ENCODE data around the gene ZNF699. TPM values are rescaled to one million over a fixed set of nuclear protein-coding genes. Genes with fewer than 3 reads are reported as not detected.
"Not testable (repeated sequence)": the region's sequence is repeated elsewhere in the genome, so short reads cannot be mapped to it uniquely, and the experiment has no call there.

The ZNF699 gene
- total RNA-seq, 4 donors from 2014 or later = 12.7 to 21.5 (median 15.2) TPM

- WGBS, 2 donors (ENCODE audit: low coverage in 1 of 2) = 86 to 94% methylated on average over 1 to 2 of the region's 4 CpGs
- no peak overlapping the region for H3K27ac ChIP-seq
- TF ChIP-seq EP300 (IDR thresholded peaks at IDR 0.05) (no peak), POLR2AphosphoS5 (IDR thresholded peaks at IDR 0.05) (no peak), POLR2A (IDR thresholded peaks at IDR 0.05) (no peak)
- TF ChIP-seq, protein P1, sequence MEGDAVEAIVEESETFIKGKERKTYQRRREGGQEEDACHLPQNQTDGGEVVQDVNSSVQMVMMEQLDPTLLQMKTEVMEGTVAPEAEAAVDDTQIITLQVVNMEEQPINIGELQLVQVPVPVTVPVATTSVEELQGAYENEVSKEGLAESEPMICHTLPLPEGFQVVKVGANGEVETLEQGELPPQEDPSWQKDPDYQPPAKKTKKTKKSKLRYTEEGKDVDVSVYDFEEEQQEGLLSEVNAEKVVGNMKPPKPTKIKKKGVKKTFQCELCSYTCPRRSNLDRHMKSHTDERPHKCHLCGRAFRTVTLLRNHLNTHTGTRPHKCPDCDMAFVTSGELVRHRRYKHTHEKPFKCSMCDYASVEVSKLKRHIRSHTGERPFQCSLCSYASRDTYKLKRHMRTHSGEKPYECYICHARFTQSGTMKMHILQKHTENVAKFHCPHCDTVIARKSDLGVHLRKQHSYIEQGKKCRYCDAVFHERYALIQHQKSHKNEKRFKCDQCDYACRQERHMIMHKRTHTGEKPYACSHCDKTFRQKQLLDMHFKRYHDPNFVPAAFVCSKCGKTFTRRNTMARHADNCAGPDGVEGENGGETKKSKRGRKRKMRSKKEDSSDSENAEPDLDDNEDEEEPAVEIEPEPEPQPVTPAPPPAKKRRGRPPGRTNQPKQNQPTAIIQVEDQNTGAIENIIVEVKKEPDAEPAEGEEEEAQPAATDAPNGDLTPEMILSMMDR (IDR thresholded peaks at IDR 0.05) = no peak
- peaks cover 8 to 100% (median 19%) of the 10 kb centered on the region in 3 donors for H3K9me3 ChIP-seq
- H3K36me3 ChIP-seq = peaks cover 35 to 96% of the 10 kb centered on the region in 2 donors
- ATAC-seq = no peak
- H3K4me3 ChIP-seq = no peak overlapping the region
- no peaks in the 10 kb centered on the region for H3K4me1 ChIP-seq
- H3K27me3 ChIP-seq = no peaks in the 10 kb centered on the region
Measured at GRCh38 chr19:9295411-9295849, 14.2 kb downstream of the ZNF699 start.

DNA sequence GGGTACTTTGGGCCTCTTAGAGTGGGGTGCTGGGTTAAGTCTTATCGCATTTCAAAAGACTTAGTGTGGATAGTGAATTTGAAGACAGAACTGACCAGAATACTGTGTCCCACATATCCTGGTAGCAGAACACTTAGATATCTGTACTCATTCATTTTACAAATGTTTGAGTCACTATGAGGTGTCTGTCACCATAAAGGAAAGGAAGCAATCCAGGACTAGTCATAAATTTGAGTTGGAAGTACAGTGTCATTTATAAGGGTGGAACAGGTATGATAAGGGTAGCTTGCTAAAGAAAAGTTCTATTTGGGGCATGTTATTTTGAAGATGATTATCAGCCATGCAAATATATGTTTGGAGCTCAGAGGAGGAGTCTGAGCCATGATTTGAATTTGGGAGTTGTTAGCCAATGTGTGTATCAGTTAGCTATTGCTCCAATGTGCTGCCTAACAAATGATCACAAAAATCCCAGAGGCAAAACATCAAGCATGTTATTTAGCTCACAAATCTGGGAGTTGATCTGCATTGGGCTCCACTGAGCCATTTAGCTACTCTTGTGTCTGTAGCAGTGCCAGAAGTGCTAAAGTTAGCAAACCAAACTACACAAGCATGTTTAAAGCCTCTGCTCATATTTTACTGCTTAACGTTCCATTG lies 20.3 kb downstream of the ZNF699 start:
- no peak for ATAC-seq
- H3K27me3 ChIP-seq = no peaks in the 10 kb centered on the region
- H3K9me3 ChIP-seq = peaks cover 5 to 95% (median 5%) of the 10 kb centered on the region in 3 donors
- H3K4me3 ChIP-seq = no peak overlapping the region
- peaks cover 3 to 66% of the 10 kb centered on the region in 2 donors for H3K36me3 ChIP-seq
- H3K27ac ChIP-seq = no peak overlapping the region
- WGBS, 2 donors (ENCODE audit: low coverage in 1 of 2) = 93 to 100% methylated on average over 1 to 2 of the region's 2 CpGs
- no peaks in the 10 kb centered on the region for H3K4me1 ChIP-seq
- TF ChIP-seq POLR2A (IDR thresholded peaks at IDR 0.05) = no peak
- no peak for TF ChIP-seq POLR2AphosphoS5 (IDR thresholded peaks at IDR 0.05)
- TF ChIP-seq EP300 (IDR thresholded peaks at IDR 0.05) = no peak
- TF ChIP-seq, protein P1 (IDR thresholded peaks at IDR 0.05) = no peak

DNA sequence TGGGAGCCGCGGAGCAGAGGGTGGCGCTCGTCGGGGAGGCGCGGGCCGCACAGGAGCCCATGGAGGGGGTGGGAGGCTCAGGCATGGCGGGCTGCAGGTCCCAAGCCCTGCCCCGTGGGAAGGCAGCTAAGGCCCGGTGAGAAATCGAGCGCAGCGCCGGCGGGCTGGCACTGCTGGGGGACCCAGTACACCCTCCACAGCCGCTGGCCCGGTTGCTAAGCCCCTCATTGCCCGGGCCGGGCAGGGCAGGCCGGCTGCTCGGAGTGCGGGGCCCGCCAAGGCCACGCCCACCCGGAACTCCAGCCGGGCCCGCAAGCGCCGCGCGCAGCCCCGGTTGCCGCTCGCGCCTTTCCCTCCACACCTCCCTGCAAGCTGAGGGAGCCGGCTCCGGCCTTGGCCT lies 26.2 kb downstream of the ZNF699 start:
- H3K4me1 ChIP-seq, H3K27ac ChIP-seq, ATAC-seq: not testable (repeated sequence)
- peak overlapping the region in 1 of 2 donors; percentile 23 for H3K4me3 ChIP-seq
- WGBS, 2 donors (ENCODE audit: low coverage in 1 of 2) = no CpG with 5 or more reads among the region's 38 CpGs
- H3K9me3 ChIP-seq = peaks cover 0 to 85% (median 0%) of the 10 kb centered on the region in 3 donors
- peaks cover 12% of the 10 kb centered on the region for H3K27me3 ChIP-seq
- peaks cover 0 to 12% of the 10 kb centered on the region in 2 donors for H3K36me3 ChIP-seq

GRCh38 chr19:9251236-9251635 lies 58.4 kb downstream of the ZNF699 start:
- H3K36me3 ChIP-seq = no peaks in the 10 kb centered on the region
- H3K27ac ChIP-seq = no peak overlapping the region
- peaks cover 10% of the 10 kb centered on the region for H3K27me3 ChIP-seq
- no peak overlapping the region for H3K4me3 ChIP-seq
- 75 to 95% methylated on average over 4 to 5 of the region's 5 CpGs for WGBS, 2 donors (ENCODE audit: low coverage in 1 of 2)
- H3K9me3 ChIP-seq = no peaks in the 10 kb centered on the region
- ATAC-seq = no peak
- no peak for TF ChIP-seq POLR2AphosphoS5 (IDR thresholded peaks at IDR 0.05)
- TF ChIP-seq, protein P1 (IDR thresholded peaks at IDR 0.05) = no peak
- TF ChIP-seq EP300 (IDR thresholded peaks at IDR 0.05) = no peak
- no peak for TF ChIP-seq POLR2A (IDR thresholded peaks at IDR 0.05)
- H3K4me1 ChIP-seq = no peaks in the 10 kb centered on the region

- Histone ChIP-seq H3K27me3 (peaks cover 10% of the 10 kb centered on the region), H3K4me1 (no peaks in the 10 kb centered on the region), H3K4me3 (no peak within 1 kb of the TSS), H3K9me3 (peaks cover 0 to 2% (median 0%) of the 10 kb centered on the region in 3 donors), H3K36me3 (no peaks in the 10 kb centered on the region), H3K27ac (no peak within 1 kb of the TSS)
- TF ChIP-seq POLR2AphosphoS5 (IDR thresholded peaks at IDR 0.05) (no peak), POLR2A (IDR thresholded peaks at IDR 0.05) (no peak), EP300 (IDR thresholded peaks at IDR 0.05) (no peak)
- TF ChIP-seq, protein P1 (IDR thresholded peaks at IDR 0.05) = no peak
- no peak for ATAC-seq
- WGBS, 2 donors (ENCODE audit: low coverage in 1 of 2) = 63 to 67% methylated on average over 1 of the region's 1 CpG
Measured at GRCh38 chr19:9250630-9251029, 59.0 kb downstream of the ZNF699 start, which contains the start of gene OR7E24. Gene OR7E24, plus strand, starts transcription at chr19:9250930. Its CDS starts 114 bp downstream, at chr19:9251044.

Other genes starting within 250 kb of the ZNF699 start
- gene OR1M1, start 222.8 kb downstream of the ZNF699 start, total RNA-seq = not detected
- not detected for gene OR7G2, start 202.4 kb downstream of the ZNF699 start, total RNA-seq
- gene OR7G1, start 194.1 kb downstream of the ZNF699 start, total RNA-seq = not detected
- not detected for gene OR7G3, start 182.9 kb downstream of the ZNF699 start, total RNA-seq
- 10 to 100 TPM; 16.7 to 23.6 (median 20.1) TPM for gene ZNF317, start 169.4 kb downstream of the ZNF699 start, total RNA-seq
- under 1 TPM in 2 of 4 donors, not detected in 2; 0.12 to 0.17 TPM for gene OR7D2, start 130.9 kb downstream of the ZNF699 start, total RNA-seq
- not detected for gene OR7D4, start 90.2 kb downstream of the ZNF699 start, total RNA-seq
- not detected for gene OR7E24, start 58.9 kb downstream of the ZNF699 start, total RNA-seq
- gene ZNF559, start 14.3 kb upstream of the ZNF699 start, total RNA-seq = 10 to 100 TPM; 15.4 to 22.3 (median 16.7) TPM
- gene ZNF177, start 53.2 kb upstream of the ZNF699 start, total RNA-seq = 1 to 10 TPM; 2.2 to 7.0 (median 2.6) TPM
- gene ZNF266, start 125.7 kb upstream of the ZNF699 start, total RNA-seq = 10 to 100 TPM; 16.0 to 25.1 (median 20.8) TPM
- not detected for gene ZNF560, start 188.8 kb upstream of the ZNF699 start, total RNA-seq
- gene ZNF426, start 228.8 kb upstream of the ZNF699 start, total RNA-seq = 10 to 100 TPM; 12.5 to 24.3 (median 19.6) TPM